B cell (primary cell): Measurements from ENCODE around the gene SGO1.

Experiments
- EZH2 ChIP-seq: IDR thresholded peaks from 2 replicates; pipeline ENCODE4 v1.6.1; 2012; ENCODE audit warnings: borderline replicate concordance, low read depth, mild to moderate bottlenecking, moderate library complexity, low read length; ENCODE audit not compliant: insufficient read depth, poor library complexity, severe bottlenecking
- TF ChIP-seq, protein P1 (sequence below): fragments of 200-600 bp; IDR thresholded peaks from one replicate; pipeline ENCODE4 v1.8.0; 2022; ENCODE audit warnings: antibody characterized with exemption, mild to moderate bottlenecking

DNA sequence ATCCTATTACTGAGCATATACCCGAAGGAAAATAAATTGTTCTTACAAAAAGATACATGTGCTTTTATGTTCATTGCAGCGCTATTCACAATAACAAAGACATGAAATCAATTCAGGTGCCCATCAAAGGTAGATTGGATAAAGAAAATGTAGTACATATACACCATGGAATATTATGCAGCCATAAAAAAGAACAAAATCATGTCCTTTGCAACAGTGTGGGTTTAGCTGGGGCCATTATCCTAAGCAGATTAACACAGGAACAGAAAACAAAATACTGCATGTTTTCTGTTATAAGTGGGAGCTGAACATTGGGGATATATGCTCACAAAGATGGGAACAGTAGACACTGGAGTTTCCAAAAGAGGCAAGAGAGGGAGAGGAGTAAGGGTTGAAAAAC lies 42.5 kb downstream of the SGO1 start:
- TF ChIP-seq EZH2: no peak
- TF ChIP-seq, protein P1, sequence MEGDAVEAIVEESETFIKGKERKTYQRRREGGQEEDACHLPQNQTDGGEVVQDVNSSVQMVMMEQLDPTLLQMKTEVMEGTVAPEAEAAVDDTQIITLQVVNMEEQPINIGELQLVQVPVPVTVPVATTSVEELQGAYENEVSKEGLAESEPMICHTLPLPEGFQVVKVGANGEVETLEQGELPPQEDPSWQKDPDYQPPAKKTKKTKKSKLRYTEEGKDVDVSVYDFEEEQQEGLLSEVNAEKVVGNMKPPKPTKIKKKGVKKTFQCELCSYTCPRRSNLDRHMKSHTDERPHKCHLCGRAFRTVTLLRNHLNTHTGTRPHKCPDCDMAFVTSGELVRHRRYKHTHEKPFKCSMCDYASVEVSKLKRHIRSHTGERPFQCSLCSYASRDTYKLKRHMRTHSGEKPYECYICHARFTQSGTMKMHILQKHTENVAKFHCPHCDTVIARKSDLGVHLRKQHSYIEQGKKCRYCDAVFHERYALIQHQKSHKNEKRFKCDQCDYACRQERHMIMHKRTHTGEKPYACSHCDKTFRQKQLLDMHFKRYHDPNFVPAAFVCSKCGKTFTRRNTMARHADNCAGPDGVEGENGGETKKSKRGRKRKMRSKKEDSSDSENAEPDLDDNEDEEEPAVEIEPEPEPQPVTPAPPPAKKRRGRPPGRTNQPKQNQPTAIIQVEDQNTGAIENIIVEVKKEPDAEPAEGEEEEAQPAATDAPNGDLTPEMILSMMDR: no peak
